H9 (cell line): ENCODE results near the gene ANGPT4. TPM values are rescaled to one million over a fixed set of nuclear protein-coding genes. Genes with fewer than 3 reads are reported as not detected.

Experiments used
- DNase-seq: peaks from one replicate; pipeline ENCODE4 v3.0.0-alpha.2; 2017
- H2AFZ ChIP-seq: one replicate; pipeline ENCODE4 v1.6.1; 2013; ENCODE audit warnings: mild to moderate bottlenecking, low read length, control low read depth, moderate library complexity
- H2AK5ac ChIP-seq: 2 replicates; pipeline ENCODE4 v1.6.1; 2013; ENCODE audit warnings: low read length, control low read depth, mixed read lengths; ENCODE audit not compliant: insufficient read length
- H2BK120ac ChIP-seq: one replicate; pipeline ENCODE4 v1.6.1; 2013; ENCODE audit warnings: low read depth, mild to moderate bottlenecking, low read length, control low read depth, inconsistent platforms; ENCODE audit not compliant: poor library complexity, severe bottlenecking
- H2BK12ac ChIP-seq: 2 replicates; pipeline ENCODE4 v1.6.1; 2013; ENCODE audit warnings: low read length, control low read depth, mixed read lengths, low read depth; ENCODE audit not compliant: insufficient read length
- H2BK15ac ChIP-seq: 2 replicates; pipeline ENCODE4 v1.6.1; 2013; ENCODE audit warnings: low read depth, low read length, control low read depth
- H2BK20ac ChIP-seq: one replicate; pipeline ENCODE4 v1.6.1; 2013; ENCODE audit warnings: low read depth, mild to moderate bottlenecking, low read length, control low read depth, inconsistent platforms; ENCODE audit not compliant: poor library complexity, severe bottlenecking
- H2BK5ac ChIP-seq: 2 replicates; pipeline ENCODE4 v1.6.1; 2013; ENCODE audit warnings: low read length, control low read depth, mixed read lengths; ENCODE audit not compliant: insufficient read length
- H3K14ac ChIP-seq: 2 replicates; pipeline ENCODE4 v1.6.1; 2013; ENCODE audit warnings: low read length, control low read depth; ENCODE audit not compliant: insufficient read depth
- H3K18ac ChIP-seq: 2 replicates; pipeline ENCODE4 v1.6.1; 2013; ENCODE audit warnings: low read depth, mild to moderate bottlenecking, mixed read lengths, low read length, control low read depth; ENCODE audit not compliant: insufficient read length
- H3K23ac ChIP-seq: 2 replicates; pipeline ENCODE4 v1.6.1; 2013; ENCODE audit warnings: low read length, control low read depth, mixed read lengths, low read depth; ENCODE audit not compliant: insufficient read length
- H3K23me2 ChIP-seq: 2 replicates; pipeline ENCODE4 v1.6.1; 2013; ENCODE audit warnings: low read depth, mild to moderate bottlenecking, mixed read lengths, low read length, control low read depth; ENCODE audit not compliant: insufficient read length, poor library complexity, severe bottlenecking
- H3K27ac ChIP-seq: 2 replicates; pipeline ENCODE4 v1.5.1; 2013; ENCODE audit warnings: low read length, control low read depth, mixed read lengths, low read depth; ENCODE audit not compliant: insufficient read length
- H3K27me3 ChIP-seq: 2 replicates; pipeline ENCODE4 v1.6.1; 2013; ENCODE audit warnings: low read length, control low read depth, inconsistent platforms; ENCODE audit not compliant: insufficient read depth
- H3K4ac ChIP-seq: 2 replicates; pipeline ENCODE4 v1.6.1; 2013; ENCODE audit warnings: low read depth, mild to moderate bottlenecking, control low read depth, inconsistent platforms, low read length, moderate library complexity
- H3K4me1 ChIP-seq: 2 replicates; pipeline ENCODE4 v1.6.1; 2013; ENCODE audit warnings: low read length, control low read depth, inconsistent platforms; ENCODE audit not compliant: insufficient read depth
- H3K4me2 ChIP-seq: 2 replicates; pipeline ENCODE4 v1.6.1; 2013; ENCODE audit warnings: low read length, control low read depth, mixed read lengths; ENCODE audit not compliant: insufficient read length, insufficient read depth
- H3K56ac ChIP-seq: 2 replicates; pipeline ENCODE4 v1.6.1; 2013; ENCODE audit warnings: low read depth, mild to moderate bottlenecking, mixed read lengths, low read length, control low read depth; ENCODE audit not compliant: insufficient read length
- H3K79me1 ChIP-seq: 2 replicates; pipeline ENCODE4 v1.6.1; 2013; ENCODE audit warnings: low read depth, mild to moderate bottlenecking, moderate library complexity, low read length, control low read depth, inconsistent platforms; ENCODE audit not compliant: insufficient read depth, poor library complexity, severe bottlenecking
- H3K79me2 ChIP-seq: 2 replicates; pipeline ENCODE4 v1.6.1; 2013; ENCODE audit warnings: low read length, control low read depth, inconsistent platforms; ENCODE audit not compliant: insufficient read depth
- H3K9ac ChIP-seq: 2 replicates; pipeline ENCODE4 v1.6.1; 2013; ENCODE audit warnings: low read length, control low read depth, mixed read lengths; ENCODE audit not compliant: insufficient read length; ENCODE audit errors: extremely low read depth
- H3K9me3 ChIP-seq: one replicate; pipeline ENCODE4 v1.6.1; 2013; ENCODE audit warnings: low read depth, low read length, inconsistent platforms; ENCODE audit not compliant: control insufficient read depth
- H3T11ph ChIP-seq: one replicate; pipeline ENCODE4 v1.6.1; 2013; ENCODE audit warnings: mild to moderate bottlenecking, low read length, control low read depth, inconsistent platforms
- H4K20me1 ChIP-seq: one replicate; pipeline ENCODE4 v1.6.1; 2013; ENCODE audit not compliant: control insufficient read depth, insufficient read length, insufficient read depth
- H4K5ac ChIP-seq: 2 replicates; pipeline ENCODE4 v1.6.1; 2013; ENCODE audit warnings: low read depth, mild to moderate bottlenecking, mixed read lengths, low read length, control low read depth; ENCODE audit not compliant: insufficient read length
- H4K8ac ChIP-seq: replicated peaks from 2 replicates; pipeline ENCODE4 v1.6.1; 2013; ENCODE audit warnings: low read length, control low read depth, mixed read lengths, low read depth; ENCODE audit not compliant: insufficient read length
- H4K91ac ChIP-seq: 2 replicates; pipeline ENCODE4 v1.6.1; 2013; ENCODE audit warnings: low read depth, mild to moderate bottlenecking, moderate library complexity, mixed read lengths, low read length, control low read depth; ENCODE audit not compliant: insufficient read length
- H3K27ac Mint-ChIP-seq, 3 experiments: 2 replicates in 2 of 3; 3 replicates in 1 of 3; pipeline ENCODE4 v1.8.0; 2020 to 2021; ENCODE audit warnings: mixed read lengths in 3 of 3, mild to moderate bottlenecking in 1 of 3, moderate library complexity in 1 of 3
- H3K27me3 Mint-ChIP-seq: 2 replicates; pipeline ENCODE4 v1.8.0; 2021; ENCODE audit warnings: low read depth, mild to moderate bottlenecking, moderate library complexity, mixed read lengths
- H3K36me3 Mint-ChIP-seq, 3 experiments: 2 replicates in 2 of 3; 3 replicates in 1 of 3; pipeline ENCODE4 v1.8.0; 2020 to 2021; ENCODE audit warnings: low read depth in 3 of 3, mixed read lengths in 3 of 3; ENCODE audit not compliant: insufficient read depth in 1 of 3
- H3K4me1 Mint-ChIP-seq, 2 experiments: 2 replicates each; pipeline ENCODE4 v1.8.0; 2020; ENCODE audit warnings: mixed read lengths in 2 of 2
- H3K4me3 Mint-ChIP-seq, 2 experiments: 2 replicates in 1 of 2; 3 replicates in 1 of 2; pipeline ENCODE4 v1.8.0; 2020 to 2021; ENCODE audit warnings: mild to moderate bottlenecking in 2 of 2, mixed read lengths in 2 of 2, moderate library complexity in 1 of 2
- H3K9me3 Mint-ChIP-seq, 2 experiments: 2 replicates in 1 of 2; 3 replicates in 1 of 2; pipeline ENCODE4 v1.8.0; 2020; ENCODE audit warnings: mild to moderate bottlenecking in 2 of 2, mixed read lengths in 2 of 2, moderate library complexity in 1 of 2
- CTCF ChIP-seq: fragments of 200-600 bp; sonication (generic); conservative IDR thresholded peaks from 3 replicates; pipeline ENCODE4 v1.8.0; 2021; ENCODE audit warnings: antibody characterized with exemption, mild to moderate bottlenecking
- WGBS: extraction: QIAGEN DNeasy Blood & Tissue Kit; methylation state at CpG from one replicate; pipeline ENCODE4 v1.1.7; 2013; ENCODE audit warnings: missing lambda C conversion rate, low lambda C conversion rate, mixed read lengths; ENCODE audit not compliant: insufficient read length; ENCODE audit errors: extremely low coverage; 5-methylcytosine and 5-hydroxymethylcytosine counted together
- total RNA-seq: library from RNA; stranded (reverse); gene quantifications from 2 replicates; pipeline ENCODE4 v1.2.1, GENCODE V29; 2021

ANGPT4 gene
- total RNA-seq, 1 experiment from 2014 or later, result 0.11 TPM

GRCh38 chr20:890666-891057 lies 25.5 kb downstream of the ANGPT4 start:
- Histone ChIP-seq H3K79me1 (no peaks in the 10 kb centered on the region), H3K27me3 (0 out of 2 replicates have a peak, but pooled peaks cover under 1% of the 10 kb centered on the region), H4K91ac (no peak overlapping the region), H3T11ph (no peak overlapping the region), H4K8ac (no peak overlapping the region), H3K4me2 (no peak overlapping the region), H4K20me1 (no peaks in the 10 kb centered on the region), H4K5ac (no peak overlapping the region), H3K23ac (no peak overlapping the region), H3K27ac (no peak overlapping the region), H2BK120ac (no peak overlapping the region), H2BK15ac (no peak overlapping the region), H2BK20ac (no peak overlapping the region), H2AK5ac (no peak overlapping the region), H3K4me1 (no peaks in the 10 kb centered on the region), H3K14ac (no peak overlapping the region; the same call in 1 of the 2 replicates), H3K79me2 (no peaks in the 10 kb centered on the region), H3K18ac (no peak overlapping the region), H2AFZ (no peak overlapping the region), H3K9ac (no peak overlapping the region), H3K56ac (no peak overlapping the region), H2BK5ac (no peak overlapping the region), H2BK12ac (no peak overlapping the region), H3K4ac (no peak overlapping the region), H3K9me3 (no peaks in the 10 kb centered on the region), H3K23me2 (no peaks in the 10 kb centered on the region)
- DNase-seq, result no peak
- Mint-ChIP-seq H3K4me3 (no peak overlapping the region), H3K27ac (0 out of 7 replicates have a peak overlapping the region, but pooled peaks of 1 of the 3 experiments have one; percentile 2), H3K9me3 (no peaks in the 10 kb centered on the region; a peak in 1 of 5 replicates), H3K4me1 (peaks cover 9 to 21% of the 10 kb centered on the region in 2 experiments), H3K36me3 (no peaks in the 10 kb centered on the region), H3K27me3 (peaks cover 22% of the 10 kb centered on the region)
- no peak for TF ChIP-seq CTCF
- WGBS, result no CpG with 5 or more reads among the region's 6 CpGs
